Islet of Langerhans (tissue), 1 donor: ENCODE measurements around the gene ZNG1C.
"Not testable (repeated sequence)": the region's sequence is repeated elsewhere in the genome, so short reads cannot be mapped to it uniquely, and the experiment has no call there.

Source experiments
- FAIRE-seq: peaks from one replicate; lab custom pipeline; 2011; peaks lifted over from hg19 to GRCh38; lab: Jason Lieb, UNC

Gene ZNG1C

GRCh38 chr9:68343242-68343641 is 101.5 kb downstream of the ZNG1C start:
- not testable (repeated sequence) for FAIRE-seq

- FAIRE-seq, result not testable (repeated sequence)
Observed at GRCh38 chr9:68343992-68344391, 102.2 kb downstream of the ZNG1C start.
